CD4-positive, alpha-beta T cell treated with Interleukin-21 for 1 hour (primary cell): ENCODE results near the gene CRADD.

ENCODE experiments used
- DNase-seq: peaks from one replicate; pipeline ENCODE4 v3.0.0-alpha.2; 2020

Gene CRADD

DNA sequence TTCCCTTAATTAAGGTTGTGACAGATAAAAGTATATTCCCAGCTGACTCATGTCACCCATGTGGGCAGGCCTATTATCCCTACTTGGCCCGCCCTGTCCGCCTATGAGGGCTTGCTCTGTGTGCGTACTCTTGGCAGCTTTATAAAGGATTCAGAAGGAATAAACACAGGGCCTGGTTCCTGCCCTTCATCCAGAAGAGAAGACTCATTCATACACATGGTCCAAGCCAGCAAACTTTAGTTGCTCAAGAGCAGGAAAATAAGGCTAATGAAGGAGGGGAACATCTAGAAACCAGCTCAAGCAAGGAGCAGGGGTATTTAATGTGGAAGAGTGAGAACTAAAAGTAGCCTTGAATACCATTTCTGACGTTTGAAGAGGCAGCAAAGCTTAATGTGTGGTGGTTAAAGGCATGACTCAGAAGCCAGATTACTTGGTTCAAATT lies 141.9 kb downstream of the CRADD start:
- DNase-seq, result no peak

DNA sequence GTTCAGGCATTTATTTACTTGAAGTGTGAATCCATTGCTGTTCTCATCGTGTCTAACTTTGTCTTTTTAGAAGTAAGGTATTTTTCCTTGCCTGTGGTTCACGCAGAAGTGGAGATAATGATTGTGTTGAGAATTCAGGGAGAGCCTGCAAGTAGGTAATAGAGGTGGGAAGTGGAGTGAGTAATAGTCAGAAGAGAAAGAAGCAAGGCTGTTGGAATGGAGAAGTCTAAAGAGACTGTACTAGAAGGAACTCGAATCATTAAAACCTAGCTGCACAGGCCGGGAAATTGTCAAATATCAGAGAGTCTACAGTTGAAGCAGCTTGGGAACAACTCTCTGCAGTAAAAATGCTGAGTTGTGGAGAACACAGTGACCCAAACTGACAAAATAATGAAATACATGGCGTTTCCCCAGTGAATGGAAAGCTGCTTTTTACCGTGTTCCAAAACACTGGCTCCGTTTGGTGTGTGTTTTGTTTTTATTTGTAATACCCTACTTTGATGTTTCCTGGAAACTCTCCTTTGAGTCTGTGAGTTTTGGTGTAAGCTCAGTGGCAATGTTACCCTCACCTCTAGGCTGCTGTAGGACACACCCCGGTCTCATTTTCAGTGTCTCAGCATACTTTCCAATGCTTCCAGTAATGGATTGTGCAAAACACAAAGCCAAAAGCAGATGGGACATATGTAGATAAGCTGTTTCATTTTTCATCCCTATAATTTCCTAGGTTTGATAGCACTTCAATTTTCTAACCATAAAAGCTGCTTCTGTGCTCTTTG lies 146.6 kb downstream of the CRADD start:
- DNase-seq, result no peak

DNA sequence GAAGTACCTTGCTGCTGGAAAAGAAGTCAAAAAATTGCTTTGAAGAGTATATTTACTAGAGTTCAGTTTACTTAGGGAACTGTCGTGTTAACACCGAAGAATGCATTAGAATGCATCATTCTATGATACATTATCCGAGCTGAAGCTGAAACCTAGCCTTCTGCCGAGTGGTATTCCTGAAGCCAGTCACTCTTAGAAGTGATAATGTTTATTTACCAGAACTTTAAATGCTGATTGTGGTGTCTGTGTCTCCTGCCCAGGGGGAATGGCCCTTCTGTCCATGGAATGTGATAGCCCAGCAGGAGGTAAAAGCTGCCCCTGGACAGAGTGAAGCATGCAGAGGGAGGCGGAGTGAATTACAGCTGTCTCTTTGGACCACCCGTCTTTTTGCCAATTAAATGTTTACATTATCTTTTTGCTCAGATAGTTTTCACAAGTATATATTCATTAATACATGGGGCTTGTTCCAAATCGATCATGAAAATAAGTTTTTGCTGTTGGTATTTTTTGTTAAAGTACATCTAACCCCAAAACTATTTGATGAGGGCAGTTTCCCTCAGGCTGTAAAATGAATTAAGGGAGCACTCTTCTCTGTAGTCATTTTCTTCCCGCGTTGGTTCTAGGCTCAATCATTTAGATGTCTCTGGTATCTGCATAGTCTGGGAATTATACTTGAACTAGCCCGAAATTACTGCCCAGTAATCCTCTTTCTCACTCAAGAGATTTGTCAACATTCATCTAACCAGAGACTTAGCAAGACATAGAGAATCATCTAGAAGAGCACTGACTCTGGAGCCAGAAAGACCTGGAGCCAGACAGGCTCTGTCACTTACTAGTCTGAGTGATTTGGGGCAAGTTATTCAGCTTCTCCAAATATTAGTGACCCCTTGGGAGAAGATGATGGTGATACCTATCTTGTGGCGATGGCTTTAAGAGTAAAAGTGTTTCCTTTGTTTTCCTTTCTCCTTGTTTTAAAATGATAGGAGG lies 147.6 kb downstream of the CRADD start:
- DNase-seq, result no peak

DNA sequence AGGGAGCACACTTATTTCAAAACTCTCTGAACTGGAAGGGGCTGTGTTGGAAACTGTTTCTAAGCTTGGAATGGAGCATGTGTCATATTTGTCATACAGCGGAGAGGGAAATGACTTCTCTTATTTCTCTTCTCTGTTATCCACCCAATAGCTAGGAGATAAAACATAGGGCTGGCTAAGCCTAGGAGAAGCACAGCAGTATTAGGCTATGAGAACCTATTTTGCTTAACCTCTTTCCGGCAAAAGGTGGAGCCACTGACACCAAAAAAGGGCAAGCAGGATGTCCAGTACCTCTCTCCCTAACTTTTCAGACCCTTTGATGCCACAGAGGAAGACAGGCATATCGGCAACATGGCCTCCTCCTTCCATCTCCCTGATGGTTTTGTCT lies 148.3 kb downstream of the CRADD start:
- DNase-seq, result no peak

DNA sequence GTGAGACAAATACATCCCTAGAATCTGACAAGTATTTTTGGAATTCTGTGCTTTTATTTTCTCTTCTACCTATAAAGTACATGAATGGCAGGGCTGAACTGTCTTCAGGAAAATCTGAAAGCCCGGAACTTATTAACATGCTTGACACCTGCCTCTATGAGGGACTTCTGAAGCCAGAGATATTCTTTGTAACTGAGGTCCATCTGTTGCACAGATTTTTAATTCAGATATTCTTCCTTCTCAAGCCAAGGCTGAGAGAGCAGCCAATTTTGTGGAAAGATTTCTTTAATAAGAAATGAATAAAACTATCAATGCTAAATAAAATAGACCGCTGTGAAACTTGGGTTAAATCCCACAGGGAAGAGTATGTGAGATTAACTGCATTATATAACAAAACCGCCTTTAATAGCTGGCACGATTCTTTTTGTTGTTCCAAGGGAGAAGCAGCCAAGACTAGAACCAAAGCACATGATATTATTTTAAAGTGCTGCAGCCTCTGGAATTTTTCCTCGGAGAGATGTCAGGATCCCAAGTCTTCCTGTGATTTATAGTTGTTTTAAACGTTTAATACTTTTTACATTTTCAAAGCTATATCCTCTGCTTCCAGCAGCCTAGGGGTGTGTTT lies 148.9 kb downstream of the CRADD start:
- DNase-seq, result no peak

DNA sequence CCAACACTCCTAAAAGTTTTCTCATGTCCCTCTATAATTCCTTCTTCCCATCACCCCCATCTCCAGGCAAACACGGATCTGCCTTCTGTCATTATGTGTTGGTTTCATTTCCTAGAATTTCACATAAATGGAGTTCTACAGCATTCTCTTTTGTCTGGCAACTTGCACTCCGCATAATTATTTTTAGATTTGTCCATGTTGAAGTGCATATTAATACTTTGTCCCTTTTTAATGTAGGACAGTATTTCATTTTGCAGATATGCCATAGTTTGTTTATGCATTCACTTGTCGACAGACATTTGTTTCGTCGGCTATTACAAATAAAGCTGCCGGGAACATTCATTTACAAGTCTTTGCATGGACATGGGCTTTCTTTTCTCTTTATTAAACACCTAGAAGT lies 150.0 kb downstream of the CRADD start:
- DNase-seq, result no peak

DNA sequence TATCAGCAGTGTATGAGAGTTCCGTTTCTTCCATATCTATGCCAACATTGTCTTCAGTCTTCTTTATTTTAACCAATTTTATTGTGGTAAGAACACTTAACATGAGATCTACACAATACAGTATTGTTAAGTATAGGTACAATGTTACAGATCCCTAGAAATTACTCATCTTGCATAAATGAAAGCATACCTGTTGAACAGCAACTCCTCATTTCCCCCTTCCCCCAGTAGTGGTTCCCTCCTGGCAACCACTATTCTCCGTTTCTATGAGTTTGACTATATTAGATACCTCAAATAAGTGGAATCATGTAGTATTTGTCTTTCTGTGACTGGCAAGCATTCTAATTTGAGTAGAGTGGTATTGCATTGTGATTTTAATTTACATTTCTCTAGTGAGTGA lies 150.5 kb downstream of the CRADD start:
- DNase-seq, result no peak

DNA sequence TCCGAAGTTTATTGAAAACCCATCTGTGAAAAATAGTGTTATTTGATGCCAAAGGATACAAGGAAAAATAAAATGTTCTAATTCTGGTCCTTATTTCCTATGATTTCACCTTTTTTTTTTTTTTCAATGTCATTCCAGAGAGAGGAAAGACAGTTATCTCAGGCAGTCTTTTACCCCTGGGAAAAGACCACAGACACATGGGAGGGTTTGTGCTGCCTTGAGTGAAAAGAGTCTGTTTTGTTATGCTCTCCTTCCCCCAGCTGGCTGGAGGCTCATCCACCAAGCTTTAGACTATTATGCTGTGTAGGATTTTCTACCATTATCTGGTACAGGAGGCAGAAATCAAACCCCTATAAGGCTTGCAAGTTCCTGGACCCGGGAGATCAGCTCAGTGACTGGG lies 151.8 kb downstream of the CRADD start:
- DNase-seq, result no peak

DNA sequence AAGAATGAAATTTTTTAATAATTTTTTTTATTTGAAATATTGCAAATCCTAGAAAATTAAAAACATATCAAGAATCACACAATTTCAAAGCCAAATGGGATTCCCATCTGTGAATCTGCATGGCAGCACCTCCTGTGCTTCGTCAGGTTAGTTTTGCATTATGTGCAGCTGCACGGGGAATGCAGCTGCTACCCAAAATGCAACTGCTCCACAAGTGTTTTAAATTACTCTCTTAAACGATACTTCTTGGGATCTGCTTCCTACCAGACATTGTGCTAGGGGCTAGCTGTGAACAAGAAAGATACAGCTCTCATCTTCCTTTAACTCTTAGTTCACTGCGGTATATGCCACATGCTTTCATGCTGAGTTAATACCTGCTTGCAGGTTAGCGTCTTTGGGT lies 154.2 kb downstream of the CRADD start:
- no peak for DNase-seq

DNA sequence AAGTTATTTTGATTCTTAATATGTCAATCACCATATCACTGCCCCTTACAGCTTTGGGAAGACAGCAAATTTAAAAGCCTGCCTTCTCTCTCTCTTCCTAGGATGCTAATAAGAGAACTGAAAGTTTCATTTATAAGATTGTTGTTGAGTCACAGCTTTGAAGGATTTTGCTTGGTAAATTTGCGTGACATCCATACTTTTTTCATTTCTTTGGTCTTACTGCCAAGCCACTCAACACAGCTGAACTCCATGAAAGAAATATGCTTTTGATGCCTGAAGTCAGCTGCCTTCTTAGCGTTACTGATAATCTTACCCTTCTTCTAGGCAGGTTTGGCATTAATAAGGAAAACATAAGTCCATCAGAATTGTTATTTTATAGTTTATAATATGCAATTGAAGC lies 155.0 kb downstream of the CRADD start:
- DNase-seq, result no peak

DNA sequence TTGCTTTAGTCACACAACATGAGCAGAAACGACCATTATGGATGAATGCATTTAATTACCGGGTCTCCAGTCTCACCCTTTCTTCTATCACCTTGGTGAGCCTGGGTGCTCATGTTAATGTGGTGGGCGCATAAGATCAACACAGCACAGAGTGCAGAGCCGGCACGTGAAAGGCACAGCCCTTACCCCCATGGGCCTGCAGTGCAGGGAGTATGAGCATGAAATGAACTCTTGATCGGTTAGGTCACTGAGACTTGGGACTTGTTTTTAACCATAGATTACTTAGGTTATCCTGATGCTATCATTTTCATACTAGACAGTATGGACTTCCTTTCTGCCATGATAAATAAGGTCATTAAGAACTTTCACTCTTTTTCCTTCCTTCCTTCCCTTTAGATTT lies 156.8 kb downstream of the CRADD start:
- no peak for DNase-seq

DNA sequence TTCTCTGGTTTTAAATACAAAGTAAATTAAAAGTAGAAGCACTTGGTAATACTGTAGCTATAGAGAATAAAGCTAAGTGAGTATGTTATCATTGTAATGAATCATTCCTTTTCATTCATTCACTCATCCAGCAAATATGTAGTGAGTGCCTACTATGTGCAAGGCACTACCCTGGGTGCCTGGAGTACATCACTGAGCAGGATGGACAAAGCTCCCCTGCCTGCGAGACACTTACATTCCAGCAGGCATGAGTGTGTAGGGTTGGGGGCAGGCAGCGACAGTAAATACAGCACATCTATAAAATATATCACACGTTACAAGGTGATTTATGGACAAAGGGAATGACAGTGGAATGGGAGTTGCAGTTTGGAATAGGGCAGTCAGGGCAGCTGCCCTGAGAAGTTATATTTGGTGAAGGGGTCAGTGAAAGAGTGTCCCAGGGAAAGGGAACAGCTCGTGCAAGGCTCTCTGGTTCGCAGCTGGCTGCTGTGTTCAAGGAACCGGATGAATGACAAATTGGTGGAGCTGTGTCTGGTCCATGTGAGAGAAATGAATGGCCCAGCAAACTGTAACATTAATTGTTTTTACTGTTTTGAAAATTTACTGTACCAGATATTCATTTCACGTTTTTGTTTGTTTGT lies 159.6 kb downstream of the CRADD start:
- DNase-seq, result no peak

DNA sequence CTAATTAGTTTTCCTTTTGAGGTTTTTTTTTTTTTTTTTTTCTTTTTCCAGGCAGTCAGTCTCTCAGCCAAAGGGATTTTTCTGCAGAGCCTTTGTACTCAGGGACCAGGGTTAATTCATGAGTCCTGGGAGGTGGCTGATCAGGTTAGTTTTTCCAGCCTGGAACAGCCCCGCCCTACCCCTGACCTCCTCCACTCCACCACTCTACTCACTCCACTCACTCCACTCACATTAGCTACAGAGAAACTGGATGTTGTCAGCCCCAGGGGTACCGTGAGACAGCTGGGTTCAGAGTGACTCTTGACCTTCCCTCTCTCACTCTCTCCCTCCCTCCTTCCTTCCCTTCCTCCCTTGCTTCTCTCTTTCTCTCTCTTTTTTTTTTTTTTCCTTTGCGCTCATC lies 161.0 kb downstream of the CRADD start:
- no peak for DNase-seq

DNA sequence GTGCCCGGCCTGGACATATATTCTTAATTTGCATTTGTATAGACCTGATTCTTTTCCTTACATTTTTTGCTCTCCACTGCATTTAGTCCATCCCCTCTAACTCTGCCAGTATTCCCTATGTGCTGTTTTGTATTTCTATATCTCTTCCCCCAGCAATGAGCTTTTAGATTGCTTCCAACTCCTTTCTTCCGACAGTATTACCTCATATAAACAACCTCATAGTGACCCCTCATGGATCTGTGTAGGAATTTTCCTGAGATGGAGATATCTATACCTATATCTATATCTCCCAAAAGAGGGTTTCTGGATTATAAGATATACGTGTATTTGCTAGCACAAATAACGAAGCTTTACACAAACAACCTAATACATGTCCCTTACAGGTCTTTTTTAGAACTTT lies 161.9 kb downstream of the CRADD start:
- DNase-seq, result no peak

DNA sequence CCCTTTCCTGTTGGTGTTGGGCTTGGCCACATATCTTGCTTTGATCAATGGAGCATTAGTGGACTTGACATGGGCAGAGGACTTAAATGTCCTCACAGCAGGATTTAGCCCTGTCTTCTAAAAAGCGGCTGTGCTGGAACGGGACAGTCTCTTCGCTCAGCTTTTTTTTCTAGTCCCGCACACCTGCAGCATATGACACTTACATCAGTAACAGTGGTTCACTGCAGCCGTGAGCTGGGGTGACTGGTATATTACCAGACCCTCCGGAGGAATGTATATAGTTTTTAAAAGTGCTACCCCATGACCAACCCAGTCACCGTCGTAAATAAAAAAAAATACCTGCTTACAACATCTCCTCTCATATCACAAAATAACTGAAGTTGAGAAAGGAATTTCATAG lies 164.5 kb downstream of the CRADD start:
- no peak for DNase-seq

DNA sequence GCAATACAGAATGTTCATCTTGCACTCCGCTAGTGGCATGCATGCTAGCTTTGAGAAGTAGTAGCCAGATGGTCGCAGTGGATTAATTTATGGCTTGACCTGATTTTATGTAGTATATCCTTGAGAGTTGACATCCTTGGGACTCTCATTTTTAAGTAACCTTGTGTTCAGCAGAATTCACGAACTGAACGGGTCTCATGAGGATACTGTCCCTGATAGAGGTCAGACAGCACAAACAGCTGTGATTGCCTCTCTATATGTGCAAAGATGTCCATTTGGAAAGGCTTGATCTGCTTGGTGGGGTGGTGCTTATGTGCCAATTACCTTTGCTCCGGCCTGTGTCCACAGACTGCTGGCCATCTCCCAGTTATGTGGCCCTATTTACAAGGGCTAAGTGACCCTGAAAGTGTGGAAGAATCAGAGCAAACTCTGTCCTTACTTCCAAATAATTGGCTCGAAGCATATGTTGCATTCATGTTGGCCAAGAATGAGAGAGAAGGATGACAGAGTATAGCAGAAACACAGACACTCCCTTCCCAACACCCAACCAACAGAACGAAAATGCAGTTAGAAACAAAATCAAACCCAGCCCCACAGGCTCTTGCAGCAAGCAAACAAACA lies 167.1 kb downstream of the CRADD start:
- DNase-seq, result no peak

DNA sequence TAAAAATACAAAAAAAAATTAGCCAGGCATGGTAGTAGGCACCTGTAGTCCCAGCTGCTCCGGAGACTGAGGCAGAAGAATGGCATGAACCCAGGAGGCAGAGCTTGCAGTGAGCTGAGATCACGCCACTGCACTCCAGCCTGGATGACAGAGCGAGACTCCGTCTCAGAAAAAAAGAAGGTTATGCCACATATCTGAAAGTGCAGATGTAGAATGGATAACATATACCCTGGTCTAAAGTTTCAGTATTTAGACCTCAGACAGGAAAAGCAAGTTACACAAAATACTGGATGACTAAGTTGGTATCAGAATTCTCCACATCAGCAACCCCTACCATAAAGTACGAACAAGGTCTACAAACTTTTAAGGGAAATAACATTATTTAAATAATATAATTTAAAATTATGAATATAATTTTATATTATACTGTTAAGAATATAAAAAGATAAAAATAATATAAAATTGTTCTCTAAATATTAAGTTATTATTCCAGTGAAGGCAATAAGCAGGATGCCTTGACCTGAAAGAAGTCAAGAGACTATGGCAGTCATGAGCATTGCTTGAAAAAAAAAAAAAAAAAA lies 169.9 kb downstream of the CRADD start:
- DNase-seq, result no peak

DNA sequence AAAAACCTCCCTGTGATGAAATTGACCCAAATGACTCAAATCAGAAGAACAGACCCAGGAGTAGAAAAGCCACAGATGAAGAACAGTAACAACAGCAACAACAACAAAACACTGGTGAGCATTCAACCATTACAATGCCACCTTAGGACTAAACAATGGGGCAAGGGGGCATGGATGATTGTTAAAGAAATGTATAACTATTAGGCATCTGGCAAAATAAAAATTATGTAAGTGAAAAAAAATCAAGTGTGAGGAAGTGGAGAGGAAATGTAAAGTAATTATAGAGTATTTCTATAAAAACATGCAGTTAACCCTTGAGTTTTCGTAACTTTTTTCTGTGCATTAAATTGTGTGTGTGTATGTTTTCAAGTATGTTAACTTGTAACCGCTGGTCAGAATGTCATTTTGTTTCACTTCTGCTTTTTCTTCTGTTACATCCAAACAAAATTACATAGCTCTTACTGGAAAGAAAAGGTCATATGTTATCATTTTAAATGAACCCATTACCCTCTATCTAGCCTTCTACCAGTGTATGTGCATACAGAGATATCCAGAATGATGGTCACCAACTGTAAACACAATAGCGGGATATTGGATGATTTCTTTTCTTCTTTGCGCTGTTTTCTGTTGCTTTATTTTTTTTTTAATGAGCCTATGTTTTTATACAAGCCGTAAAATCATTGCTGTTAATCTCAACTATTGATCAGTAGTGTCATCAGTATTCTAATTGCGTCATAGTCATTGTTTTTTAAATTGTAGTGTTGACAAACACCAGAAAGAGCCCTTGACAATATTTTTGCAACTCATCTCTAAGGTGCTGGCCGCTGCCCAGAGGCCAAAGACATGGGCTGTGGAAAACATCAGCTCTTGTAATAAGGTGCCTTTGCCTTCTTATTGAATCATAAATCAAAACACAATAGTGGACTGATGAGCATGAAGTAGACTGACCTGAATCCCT lies 170.6 kb downstream of the CRADD start:
- DNase-seq, result peak; percentile 4

DNA sequence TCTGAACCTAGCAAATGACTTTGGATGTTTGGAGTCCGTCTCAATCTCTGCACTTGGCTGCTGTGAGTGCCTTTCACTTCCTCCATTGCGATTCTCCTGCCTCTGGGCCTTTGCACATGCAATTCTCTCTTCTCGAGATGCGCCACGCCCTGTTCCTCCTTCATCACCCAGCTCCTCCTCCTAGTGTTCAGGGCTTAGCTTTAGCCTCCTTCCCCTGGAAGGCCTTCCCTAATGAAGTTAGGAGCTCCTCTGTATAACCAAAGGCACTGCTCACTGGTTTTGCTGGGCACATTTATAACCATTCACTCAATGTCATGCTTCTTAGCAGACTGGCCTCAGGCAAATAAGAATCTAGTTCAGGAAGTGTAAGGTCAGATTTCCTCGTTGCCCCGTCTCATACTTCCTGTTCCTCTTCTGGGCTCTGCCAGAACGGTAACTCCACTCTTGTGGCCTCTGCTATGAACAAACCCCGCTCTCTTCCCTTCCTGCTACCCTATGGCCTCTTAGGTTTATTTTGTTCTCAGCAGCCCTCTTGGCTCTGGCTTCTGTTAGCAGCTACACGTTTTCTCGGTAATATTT lies 171.4 kb downstream of the CRADD start:
- peak; percentile 9 for DNase-seq

DNA sequence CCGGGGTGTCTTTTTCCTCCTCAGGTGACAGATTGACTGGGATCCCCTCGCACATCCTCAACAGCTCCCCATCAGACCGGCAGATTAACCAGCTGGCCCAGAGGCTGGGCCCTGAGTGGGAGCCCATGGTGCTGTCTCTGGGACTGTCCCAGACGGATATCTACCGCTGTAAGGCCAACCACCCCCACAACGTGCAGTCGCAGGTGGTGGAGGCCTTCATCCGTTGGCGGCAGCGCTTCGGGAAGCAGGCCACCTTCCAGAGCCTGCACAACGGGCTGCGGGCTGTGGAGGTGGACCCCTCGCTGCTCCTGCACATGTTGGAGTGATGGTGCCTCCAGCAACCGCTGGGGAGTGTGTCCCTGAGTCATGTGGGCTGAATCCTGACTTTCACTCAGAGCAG lies 172.8 kb downstream of the CRADD start:
- DNase-seq, result no peak
